GM12864 (cell line): Measurements from ENCODE around the gene LTBP1.

Source experiments
- DNase-seq: peaks from one replicate; pipeline ENCODE4 v3.0.0-alpha.2; 2011; ENCODE audit warnings: low read depth
- H3K4me3 ChIP-seq: 2 replicates; pipeline ENCODE4 v1.5.1; 2011; ENCODE audit warnings: mild to moderate bottlenecking, low read depth, low read length, control low read depth
- TF ChIP-seq, protein P1 (sequence below): IDR thresholded peaks from 2 replicates; pipeline ENCODE4 v1.5.1; 2011; ENCODE audit warnings: low read depth, mild to moderate bottlenecking, moderate library complexity, low read length, control low read depth, inconsistent platforms; ENCODE audit errors: missing control alignments

LTBP1 gene

DNA sequence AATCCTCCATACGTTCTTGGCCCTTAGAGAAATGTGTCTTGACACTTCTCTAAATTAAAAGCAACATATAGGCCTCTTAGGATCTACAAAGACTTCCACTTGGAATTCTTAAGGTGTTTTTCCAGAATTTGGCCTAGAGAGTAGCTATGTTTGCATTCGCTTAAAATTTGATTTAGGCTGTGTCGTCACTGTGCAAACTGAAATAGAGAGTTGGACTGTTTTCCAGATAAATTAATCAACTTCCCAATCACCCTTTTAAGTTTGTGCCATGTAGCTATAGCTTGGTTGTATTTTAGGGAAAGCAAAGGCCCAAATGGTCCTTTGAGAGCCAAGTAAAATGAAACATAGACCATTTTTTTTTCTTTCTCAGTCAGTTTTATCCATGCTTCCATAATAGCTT is 401.1 kb downstream of the LTBP1 start:
- DNase-seq = no peak
- H3K4me3 ChIP-seq = no peak overlapping the region
- TF ChIP-seq, protein P1, sequence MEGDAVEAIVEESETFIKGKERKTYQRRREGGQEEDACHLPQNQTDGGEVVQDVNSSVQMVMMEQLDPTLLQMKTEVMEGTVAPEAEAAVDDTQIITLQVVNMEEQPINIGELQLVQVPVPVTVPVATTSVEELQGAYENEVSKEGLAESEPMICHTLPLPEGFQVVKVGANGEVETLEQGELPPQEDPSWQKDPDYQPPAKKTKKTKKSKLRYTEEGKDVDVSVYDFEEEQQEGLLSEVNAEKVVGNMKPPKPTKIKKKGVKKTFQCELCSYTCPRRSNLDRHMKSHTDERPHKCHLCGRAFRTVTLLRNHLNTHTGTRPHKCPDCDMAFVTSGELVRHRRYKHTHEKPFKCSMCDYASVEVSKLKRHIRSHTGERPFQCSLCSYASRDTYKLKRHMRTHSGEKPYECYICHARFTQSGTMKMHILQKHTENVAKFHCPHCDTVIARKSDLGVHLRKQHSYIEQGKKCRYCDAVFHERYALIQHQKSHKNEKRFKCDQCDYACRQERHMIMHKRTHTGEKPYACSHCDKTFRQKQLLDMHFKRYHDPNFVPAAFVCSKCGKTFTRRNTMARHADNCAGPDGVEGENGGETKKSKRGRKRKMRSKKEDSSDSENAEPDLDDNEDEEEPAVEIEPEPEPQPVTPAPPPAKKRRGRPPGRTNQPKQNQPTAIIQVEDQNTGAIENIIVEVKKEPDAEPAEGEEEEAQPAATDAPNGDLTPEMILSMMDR = no peak

DNA sequence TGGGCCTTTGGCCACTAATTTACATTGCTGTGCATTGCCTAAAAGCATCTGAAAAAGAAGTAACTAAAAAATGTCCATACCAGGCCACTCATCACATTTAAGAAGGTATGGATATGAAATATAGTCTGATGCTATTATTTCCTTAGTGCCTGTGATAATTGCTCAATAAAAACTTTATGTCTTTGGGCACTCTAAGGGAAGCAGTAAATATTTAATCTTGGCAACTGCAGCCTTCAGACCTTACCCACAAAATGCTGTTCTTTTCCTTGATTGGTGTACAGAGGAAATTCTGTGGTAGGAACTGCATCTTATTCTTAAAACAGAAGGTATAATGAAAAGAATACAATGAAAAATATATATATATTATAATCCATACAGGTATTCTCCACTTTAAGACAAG is 403.9 kb downstream of the LTBP1 start:
- TF ChIP-seq, protein P1 = no peak
- DNase-seq = no peak
- no peak overlapping the region for H3K4me3 ChIP-seq

DNA sequence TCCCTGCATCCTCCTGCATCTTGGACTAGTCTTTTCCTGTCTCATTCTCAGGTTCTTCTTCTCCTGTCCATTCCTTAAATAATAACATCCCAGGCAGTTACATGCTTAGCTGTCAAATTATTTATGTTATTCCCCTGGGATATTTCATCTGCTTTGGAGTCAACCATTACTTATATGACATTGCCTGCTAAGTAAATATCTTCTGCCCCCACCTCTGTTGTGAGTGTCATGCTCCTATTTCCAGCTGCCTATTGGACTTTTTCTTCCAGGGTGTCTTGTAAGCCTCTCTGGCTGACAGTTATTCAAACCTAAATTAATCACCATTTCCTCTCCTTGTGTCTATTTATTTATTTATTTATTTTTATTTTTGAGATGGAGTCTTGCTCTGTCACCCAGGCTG is 405.0 kb downstream of the LTBP1 start:
- DNase-seq = no peak
- no peak overlapping the region for H3K4me3 ChIP-seq
- TF ChIP-seq, protein P1 = no peak

DNA sequence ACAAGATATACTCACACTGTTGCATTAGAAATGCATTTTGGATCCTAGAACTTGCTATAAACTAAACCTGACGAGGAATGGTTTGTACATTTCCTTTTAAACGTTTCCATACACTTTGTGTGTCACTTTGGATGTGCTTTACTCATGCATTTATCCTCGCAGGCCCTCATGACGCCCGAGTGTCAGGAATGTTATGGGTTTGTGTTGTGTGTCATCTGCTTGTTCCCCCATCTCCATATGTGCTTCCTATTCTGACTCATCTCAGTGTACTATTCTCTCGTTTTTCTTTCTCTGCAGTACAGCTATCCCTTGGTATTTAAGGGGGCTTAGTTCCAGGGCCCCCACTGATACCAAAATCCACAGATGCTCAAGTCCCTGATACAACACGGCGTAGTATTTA is 408.2 kb downstream of the LTBP1 start:
- TF ChIP-seq, protein P1 = no peak
- DNase-seq = no peak
- no peak overlapping the region for H3K4me3 ChIP-seq

DNA sequence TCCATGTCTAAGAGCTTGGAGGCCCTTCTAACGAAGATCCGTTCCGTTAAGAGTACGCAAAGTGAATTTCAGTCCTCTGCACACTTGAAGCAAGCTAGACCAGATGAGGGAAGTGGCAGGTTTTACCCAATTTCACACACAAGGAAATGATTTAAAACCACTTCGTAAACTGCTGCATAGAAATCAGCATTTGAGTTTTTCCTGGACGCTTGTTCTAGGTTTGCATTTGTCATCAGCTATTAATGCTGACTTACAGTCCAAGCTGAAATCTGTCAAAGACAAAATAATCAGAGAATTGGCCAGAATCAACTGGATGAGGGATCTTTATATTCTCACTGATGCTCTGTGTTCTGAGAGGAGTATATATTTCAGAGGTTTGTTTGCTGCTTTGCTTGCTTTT is 412.1 kb downstream of the LTBP1 start:
- H3K4me3 ChIP-seq = no peak overlapping the region
- TF ChIP-seq, protein P1 = no peak
- DNase-seq = no peak

DNA sequence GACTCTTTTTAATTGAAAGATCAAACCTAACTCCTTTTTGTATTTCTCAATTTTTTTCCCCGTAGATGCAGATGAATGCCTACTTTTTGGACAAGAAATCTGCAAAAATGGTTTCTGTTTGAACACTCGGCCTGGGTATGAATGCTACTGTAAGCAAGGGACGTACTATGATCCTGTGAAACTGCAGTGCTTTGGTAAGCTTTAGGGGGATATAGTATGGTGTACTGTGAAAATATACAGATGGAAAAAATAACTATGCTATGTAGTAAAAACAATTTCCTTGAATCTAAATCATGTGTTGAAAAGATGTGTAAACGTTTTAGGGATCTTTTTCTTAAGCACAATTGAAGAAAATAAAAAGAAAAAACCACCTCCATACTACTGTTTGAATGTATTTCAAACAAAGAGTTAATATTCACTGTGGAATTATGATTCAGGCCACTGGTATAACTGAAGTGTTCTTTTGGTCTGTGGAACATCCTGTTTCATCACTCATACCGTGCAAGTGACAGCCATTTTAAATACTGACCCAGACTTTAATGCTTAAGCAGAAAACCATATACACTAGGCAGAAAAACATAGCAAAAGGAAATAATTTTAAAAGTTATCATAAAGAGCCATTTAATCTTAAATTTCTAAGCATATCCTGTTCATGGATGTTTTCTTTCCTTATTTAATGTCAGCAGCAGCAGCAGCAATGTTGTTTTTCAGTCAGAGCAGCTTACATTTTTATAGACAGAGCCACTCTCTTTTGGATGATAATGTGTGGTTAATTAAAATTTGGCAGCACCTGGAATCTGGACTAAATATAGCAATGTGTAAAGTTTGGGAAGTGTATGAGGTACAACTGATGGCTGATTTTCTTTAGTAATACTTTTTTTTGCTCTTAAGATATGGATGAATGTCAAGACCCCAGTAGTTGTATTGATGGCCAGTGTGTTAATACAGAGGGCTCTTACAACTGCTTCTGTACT is 416.9 kb downstream of the LTBP1 start:
- TF ChIP-seq, protein P1 = no peak
- H3K4me3 ChIP-seq = no peak overlapping the region
- no peak for DNase-seq
